K562 (cell line): ENCODE results near the gene MAGI2. TPM values are rescaled to one million over a fixed set of nuclear protein-coding genes. Genes with fewer than 3 reads are reported as not detected.

Experiments
- ATAC-seq: fragments of 200-7000 bp; cut with Tn5 transposase; 3 replicates; pipeline ENCODE4 v1.9.1; 2020; ENCODE audit warnings: moderate library complexity
- BruUV-seq: library from RNA; stranded (reverse); fragments of 400-500 nt; replicated peaks from 2 replicates; lab custom pipeline; 2021; lab: Mats Ljungman, UMichigan
- CTCF ChIA-PET: fragments of 300-600 bp; formaldehyde crosslinking; extraction: SDS; loops from one replicate; lab custom pipeline; 2021; ENCODE audit warnings: low intra/inter-chr PET ratio; lab: Yijun Ruan, JAX
- POLR2A ChIA-PET: fragments of 300-600, 350-650 bp; sonication (Branson Sonifier 250); formaldehyde crosslinking; extraction: SDS; loops from one replicate; lab custom pipeline; 2021; ENCODE audit warnings: antibody characterized with exemption, inconsistent platforms; lab: Yijun Ruan, JAX
- DNase-seq, 4 experiments: peaks; one replicate each; pipeline versions ENCODE4 v3.0.0 to v3.0.0-alpha.2; 2011 to 2018; ENCODE audit warnings: low spot score in 3 of 4, mixed read lengths in 3 of 4; ENCODE audit errors: extremely low read depth in 1 of 4
- FAIRE-seq: peaks from 2 replicates; lab custom pipeline; 2011; peaks lifted over from hg19 to GRCh38; lab: Jason Lieb, UNC
- H2AFZ ChIP-seq: 2 replicates; pipeline ENCODE4 v1.6.0; 2011; ENCODE audit warnings: low read depth, low read length, control low read depth, inconsistent platforms
- H3K27ac ChIP-seq: fragments of 200-600 bp; 3 replicates; pipeline ENCODE4 v1.8.0; 2011; ENCODE audit warnings: low read depth, mild to moderate bottlenecking, control low read depth, inconsistent platforms, low read length, moderate library complexity, mixed read lengths; ENCODE audit errors: extremely low read depth
- H3K27me3 ChIP-seq, 2 experiments: fragments of 300-600 bp in 1 of 2; 2 replicates in 1 of 2; 3 replicates in 1 of 2; pipeline versions ENCODE4 v1.6.0 to v1.8.0; 2011; ENCODE audit warnings: inconsistent platforms in 2 of 2, low read length in 2 of 2, mild to moderate bottlenecking in 1 of 2, mixed read lengths in 1 of 2, moderate library complexity in 1 of 2; ENCODE audit not compliant: control insufficient read depth in 2 of 2, insufficient read depth in 2 of 2
- H3K36me3 ChIP-seq: fragments of 300-600 bp; 3 replicates; pipeline ENCODE4 v1.8.0; 2011; ENCODE audit warnings: mild to moderate bottlenecking, low read length, inconsistent platforms; ENCODE audit not compliant: control insufficient read depth, insufficient read depth
- H3K4me1 ChIP-seq, 2 experiments: fragments of 200-600 bp in 1 of 2; replicated peaks in 1 of 2; 2 replicates in 1 of 2; 3 replicates in 1 of 2; pipeline versions ENCODE4 v1.5.1 to v1.8.0; 2011; ENCODE audit warnings: inconsistent platforms in 2 of 2, low read length in 2 of 2, mild to moderate bottlenecking in 1 of 2, mixed read lengths in 1 of 2, moderate library complexity in 1 of 2; ENCODE audit not compliant: control insufficient read depth in 2 of 2, insufficient read depth in 2 of 2
- H3K4me2 ChIP-seq: 2 replicates; pipeline ENCODE4 v1.6.1; 2011; ENCODE audit warnings: low read length, control low read depth, inconsistent platforms, mixed read lengths; ENCODE audit not compliant: insufficient read depth
- H3K4me3 ChIP-seq: fragments of 200-600 bp; sonication (generic), shearing (Covaris generic); 2 replicates; pipeline ENCODE4 v1.5.1; 2016; ENCODE audit warnings: control low read depth, inconsistent platforms
- H3K79me2 ChIP-seq: fragments of 200-600 bp; 3 replicates; pipeline ENCODE4 v1.8.0; 2011; ENCODE audit warnings: low read length, inconsistent platforms; ENCODE audit not compliant: control insufficient read depth, insufficient read depth
- H3K9ac ChIP-seq, 2 experiments: 2 replicates each; pipeline versions ENCODE4 v1.6.0 to v1.6.1; 2011; ENCODE audit warnings: low read depth in 2 of 2, low read length in 2 of 2, control low read depth in 1 of 2, inconsistent platforms in 1 of 2, mild to moderate bottlenecking in 1 of 2, mixed read lengths in 1 of 2; ENCODE audit not compliant: insufficient read depth in 1 of 2
- H3K9me1 ChIP-seq: one replicate; pipeline ENCODE4 v1.6.0; 2011; ENCODE audit warnings: inconsistent platforms, mild to moderate bottlenecking, low read length, moderate library complexity; ENCODE audit not compliant: control insufficient read depth, insufficient read depth
- H3K9me3 ChIP-seq: replicated peaks from 2 replicates; pipeline ENCODE4 v1.5.1; 2011; ENCODE audit warnings: low read depth, low read length, inconsistent platforms; ENCODE audit not compliant: control insufficient read depth, insufficient read depth
- H4K20me1 ChIP-seq: replicated peaks from 2 replicates; pipeline ENCODE4 v1.6.1; 2011; ENCODE audit warnings: low read length, inconsistent platforms, mixed read lengths; ENCODE audit not compliant: control insufficient read depth, insufficient read depth
- ATF3 ChIP-seq, 2 experiments: fragments of 450-650 bp in 1 of 2; sonication (generic) in 1 of 2; formaldehyde crosslinking in 1 of 2; IDR thresholded peaks in 1 of 2; conservative IDR thresholded peaks in 1 of 2; 2 replicates each; pipeline versions ENCODE4 v1.6.1 to v1.8.1; 2016 to 2023; ENCODE audit warnings: mild to moderate bottlenecking in 2 of 2, moderate library complexity in 2 of 2, inconsistent platforms in 1 of 2, missing genetic modification reagents in 1 of 2
- FUS ChIP-seq: fragments of 200-400 bp; formaldehyde crosslinking; optimal IDR thresholded peaks from 2 replicates; pipeline ENCODE3; 2017; ENCODE audit warnings: low read depth, low read length
- KLF10 ChIP-seq: fragments of 250-450 bp; sonication (Bioruptor Pico); IDR thresholded peaks from 2 replicates; pipeline ENCODE4 v1.6.1; 2021; ENCODE audit warnings: matching md5 sums
- MAX ChIP-seq: sonication (generic); formaldehyde crosslinking; IDR thresholded peaks from 2 replicates; pipeline ENCODE4 v1.9.0; 2022; ENCODE audit warnings: mild to moderate bottlenecking, missing genetic modification reagents
- NFIX ChIP-seq: fragments of 250-450 bp; sonication (Bioruptor Pico); IDR thresholded peaks from 2 replicates; pipeline ENCODE4 v1.4.0; 2020; ENCODE audit warnings: low read depth, mild to moderate bottlenecking, moderate library complexity
- NONO ChIP-seq, 2 experiments: fragments of 200-400 bp in 1 of 2; fragments of 450-650 bp in 1 of 2; formaldehyde crosslinking in 1 of 2; IDR thresholded peaks; 2 replicates each; pipeline ENCODE4 v1.6.1; 2017; ENCODE audit warnings: low read depth in 2 of 2, mild to moderate bottlenecking in 2 of 2, moderate library complexity in 2 of 2, low read length in 1 of 2
- RERE ChIP-seq: sonication (generic); formaldehyde crosslinking; IDR thresholded peaks from 2 replicates; pipeline ENCODE4 v1.8.0; 2023; ENCODE audit warnings: missing genetic modification reagents, mild to moderate bottlenecking, borderline replicate concordance
- TAL1 ChIP-seq: fragments of 450-650 bp; IDR thresholded peaks from 2 replicates; pipeline ENCODE4 v1.6.1; 2016; ENCODE audit warnings: mild to moderate bottlenecking
- ZNF77 ChIP-seq: fragments of 250-450 bp; sonication (Bioruptor Pico); IDR thresholded peaks from 2 replicates; pipeline ENCODE4 v1.5.0; 2020
- WGBS: fragments of 100-300 bp; shearing (Covaris generic); methylation state at CpG from one replicate; pipeline ENCODE4 v1.1.6; 2016; ENCODE audit warnings: low coverage, mixed read lengths; ENCODE audit not compliant: insufficient coverage; ENCODE audit errors: missing lambda C conversion rate; 5-methylcytosine and 5-hydroxymethylcytosine counted together
- in situ Hi-C: fragments of 300-500 bp; cut with MboI; formaldehyde crosslinking; loops from 4 replicates; pipeline ENCODE4 v1.15.0; 2018; ENCODE audit warnings: inconsistent platforms, mixed read lengths
- intact Hi-C: fragments of 100-400 bp; cut with micrococcal nuclease; formaldehyde crosslinking; loops from 2 replicates; pipeline ENCODE4 v1.14.2; 2022
- polyA plus RNA-seq, 8 experiments: library from polyadenylated mRNA; depleted of rRNA in 4 of 8; stranded (reverse) in 5 of 8; unstranded in 3 of 8; fragments of >200 nt; fragmentation: Nextera tagmentation in 2 of 8; fragmentation: Illumina TruSeq in 1 of 8; extraction: Ambion mirVana in 2 of 8; extraction: Trizol in 1 of 8; gene quantifications; 2 replicates each; pipeline versions ENCODE4 v1.2.1 to v1.2.3, GENCODE V29; 2011 to 2014; ENCODE audit warnings: inconsistent platforms in 1 of 8, missing spikeins in 1 of 8
- total RNA-seq, 7 experiments: library from RNA; depleted of rRNA in 6 of 7; stranded (reverse); fragments of >200 nt in 6 of 7; fragmentation: Illumina TruSeq in 2 of 7; extraction: Trizol in 2 of 7; gene quantifications; 2 replicates each; pipeline versions ENCODE4 v1.2.1 to v1.2.3, GENCODE V29; 2011 to 2021; ENCODE audit warnings: low replicate concordance in 1 of 7

Gene MAGI2
- total and polyA plus RNA-seq, 9 of the 15 experiments (the other 6 are each of a cell fraction or from before 2014, with no cell fraction given) = 0.27 to 1.4 (median 0.70) TPM

GRCh38 chr7:79497728-79498127, 44.3 kb upstream of the MAGI2 start:
- DNase-seq = no peak
- intact Hi-C loops = no loop called here

More at GRCh38 chr7:79497728-79498127, 44.3 kb upstream of the MAGI2 start:
- Histone ChIP-seq H3K9ac (no peak overlapping the region), H3K4me1 (no peaks in the 10 kb centered on the region), H2AFZ (no peak overlapping the region), H3K36me3 (no peaks in the 10 kb centered on the region), H3K27me3 (no peaks in the 10 kb centered on the region), H3K9me1 (no peaks in the 10 kb centered on the region), H3K4me3 (no peak overlapping the region), H4K20me1 (no peaks in the 10 kb centered on the region), H3K79me2 (no peaks in the 10 kb centered on the region), H3K9me3 (0 out of 2 replicates have a peak, but pooled peaks cover 2% of the 10 kb centered on the region), H3K27ac (no peak overlapping the region), H3K4me2 (no peak overlapping the region)
- FAIRE-seq = no peak
- no peak for ATAC-seq
- in situ Hi-C loops = no loop called here
- no TSS peak for BruUV-seq
- TF ChIP-seq KLF10 (CRISPR knock-in tag) (no peak), MAX (CRISPR knock-in tag) (no peak), RERE (CRISPR knock-in tag) (no peak), ATF3 (IDR thresholded peaks at IDR 0.05) (no peak), ATF3 (CRISPR knock-in tag; conservative IDR thresholded peaks at IDR 0.05) (no peak), TAL1 (no peak), ZNF77 (CRISPR knock-in tag) (no peak), NFIX (no peak), NONO (IDR thresholded peaks at IDR 0.05; ENCODE audit: low read depth in 2 of 2, low read length in 1 of 2) (no peak), FUS (no peak)
- ChIA-PET CTCF (no interaction called here), POLR2A (no interaction called here)
- WGBS = 2% methylated on average over 3 of the region's 3 CpGs
